Naive B cell (primary cell): ENCODE measurements around the gene GMEB2. TPM values are rescaled to one million over a fixed set of nuclear protein-coding genes. Genes with fewer than 3 reads are reported as not detected.
"Not testable (repeated sequence)": the region's sequence is repeated elsewhere in the genome, so short reads cannot be mapped to it uniquely, and the experiment has no call there.

Experiments used
- ATAC-seq, 2 donors: fragments of 150-1000 bp; cut with Tn5 transposase; 2 replicates each; pipeline ENCODE4 v1.10.0; 2021; ENCODE audit warnings: low read depth in 2 of 2, mild to moderate bottlenecking in 2 of 2, moderate library complexity in 2 of 2
- DNase-seq: peaks from one replicate; pipeline ENCODE4 v3.0.0; 2022
- H3K27ac Mint-ChIP-seq, 6 donors: one replicate each; pipeline ENCODE4 v1.8.0; 2020 to 2022; ENCODE audit warnings: mild to moderate bottlenecking in 6 of 6, mixed read lengths in 6 of 6, moderate library complexity in 5 of 6, inconsistent platforms in 2 of 6
- H3K27me3 Mint-ChIP-seq, 3 donors: one replicate each; pipeline ENCODE4 v1.8.0; 2021 to 2022; ENCODE audit warnings: mixed read lengths in 3 of 3, mild to moderate bottlenecking in 1 of 3
- H3K36me3 Mint-ChIP-seq, 2 donors: one replicate each; pipeline ENCODE4 v1.8.0; 2020 to 2022; ENCODE audit warnings: mixed read lengths in 2 of 2, inconsistent platforms in 1 of 2, mild to moderate bottlenecking in 1 of 2
- H3K4me1 Mint-ChIP-seq, 3 donors: one replicate each; pipeline ENCODE4 v1.8.0; 2020 to 2022; ENCODE audit warnings: mixed read lengths in 3 of 3, inconsistent platforms in 1 of 3, mild to moderate bottlenecking in 1 of 3, moderate library complexity in 1 of 3
- H3K4me3 Mint-ChIP-seq, 8 donors: one replicate each; pipeline ENCODE4 v1.8.0; 2020 to 2022; ENCODE audit warnings: mild to moderate bottlenecking in 8 of 8, mixed read lengths in 8 of 8, moderate library complexity in 8 of 8, inconsistent platforms in 2 of 8
- H3K9me3 Mint-ChIP-seq, 7 donors: one replicate each; pipeline ENCODE4 v1.8.0; 2020 to 2022; ENCODE audit warnings: mixed read lengths in 7 of 7, mild to moderate bottlenecking in 5 of 7, inconsistent platforms in 2 of 7, moderate library complexity in 1 of 7
- polyA plus RNA-seq, 6 donors: library from polyadenylated mRNA; unstranded; fragments of 300-500 nt; fragmentation: Illumina TruSeq; gene quantifications; one replicate each; pipeline ENCODE4 v1.2.3, GENCODE V29; 2021; ENCODE audit warnings: low read depth in 6 of 6

The GMEB2 gene
- polyA plus RNA-seq, 6 donors from 2014 or later, result 3.1 to 16.0 (median 8.6) TPM

DNA sequence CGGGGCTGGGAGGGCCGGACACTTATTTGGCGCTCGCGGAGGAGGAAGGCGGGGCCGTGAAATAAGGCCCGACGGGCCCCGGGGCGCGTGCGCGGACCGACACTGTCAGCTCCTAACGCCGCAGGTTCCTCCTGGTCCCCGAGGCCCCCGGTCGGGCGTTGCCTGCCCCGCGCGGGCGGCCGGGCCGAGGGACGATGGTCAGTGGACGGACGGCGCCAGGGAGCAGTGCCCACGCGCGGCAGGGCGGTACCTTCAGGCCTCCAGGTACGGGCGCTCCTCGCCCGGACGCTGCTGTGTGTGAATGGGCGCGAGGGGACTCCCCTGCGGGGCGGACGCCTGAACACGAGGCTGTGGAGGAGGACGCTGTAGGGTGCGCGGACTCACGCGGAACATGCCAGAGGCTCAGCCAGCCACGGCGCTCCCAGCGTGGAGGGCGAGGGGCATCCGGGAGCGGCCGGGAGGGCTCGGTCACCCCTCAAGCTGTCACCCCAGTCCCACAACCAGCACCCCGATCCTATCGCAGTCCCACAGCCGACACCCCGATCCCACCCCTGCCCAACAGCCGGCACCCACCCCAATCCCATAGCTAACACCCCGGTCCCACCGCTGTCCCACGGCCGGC lies 339 bp upstream of the GMEB2 start:
- Mint-ChIP-seq H3K4me1 (peaks cover 24 to 60% (median 45%) of the 10 kb centered on the region in 3 donors), H3K27me3 (no peaks in the 10 kb centered on the region), H3K9me3 (no peaks in the 10 kb centered on the region), H3K4me3 (peak overlapping the region; percentile 93 to 97 (median 95)), H3K36me3 (no peaks in the 10 kb centered on the region), H3K27ac (peak overlapping the region in 5 of 6 donors; percentile 84 to 97 (median 95))
- ATAC-seq (peak; percentile 74), DNase-seq (peak; percentile 97)

DNA sequence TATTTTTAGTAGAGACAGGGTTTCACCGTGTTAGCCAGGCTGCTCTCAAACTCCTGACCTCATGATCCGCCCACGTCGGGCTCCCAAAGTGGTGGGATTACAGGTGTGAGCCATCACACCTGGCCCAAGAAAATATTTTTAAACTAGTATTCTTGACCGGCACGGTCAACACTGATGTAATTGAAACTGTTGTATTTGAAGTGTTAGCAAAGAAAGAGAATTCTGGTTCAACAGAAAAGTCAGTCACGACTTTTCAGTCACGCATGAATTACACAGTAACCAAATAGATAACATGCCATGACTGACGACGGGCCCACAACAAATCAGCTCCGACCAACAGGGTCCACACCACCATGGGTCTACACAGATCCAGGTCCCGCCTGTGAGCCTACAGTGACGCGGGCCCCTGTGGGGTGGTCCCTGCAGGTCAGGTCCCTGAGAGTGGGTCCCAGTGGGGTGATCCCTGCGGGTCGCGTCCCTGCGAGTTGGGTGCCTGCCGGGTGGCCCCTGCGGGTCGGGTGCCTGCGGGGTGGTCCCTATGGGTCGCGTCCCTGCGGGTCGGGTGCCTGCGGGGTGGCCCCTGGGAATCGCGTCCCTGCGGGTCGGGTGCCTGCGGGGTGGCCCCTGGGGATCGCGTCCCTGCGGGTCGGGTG lies 1.0 kb downstream of the GMEB2 start:
- Mint-ChIP-seq H3K27ac (peak overlapping the region; percentile 92 to 98 (median 96)), H3K4me1 (peaks cover 23 to 53% (median 41%) of the 10 kb centered on the region in 3 donors)
- peak; percentile 37 for DNase-seq

GRCh38 chr20:63624486-63624885 lies 2.4 kb downstream of the GMEB2 start:
- Mint-ChIP-seq H3K36me3 (no peaks in the 10 kb centered on the region), H3K27ac (peak overlapping the region in 2 of 6 donors; percentile 76 to 92), H3K4me1 (peaks cover 23 to 48% (median 36%) of the 10 kb centered on the region in 3 donors), H3K4me3 (peak overlapping the region in 5 of 8 donors; percentile 47 to 90 (median 64)), H3K27me3 (no peaks in the 10 kb centered on the region), H3K9me3 (no peaks in the 10 kb centered on the region)
- no peak for DNase-seq
- no peak for ATAC-seq

More for the DNA sequence above, 1.0 kb downstream of the GMEB2 start:
- peak overlapping the region; percentile 77 to 93 (median 82) for H3K4me3 Mint-ChIP-seq
- no peaks in the 10 kb centered on the region for H3K36me3 Mint-ChIP-seq
- H3K27me3 Mint-ChIP-seq, result no peaks in the 10 kb centered on the region
- H3K9me3 Mint-ChIP-seq, result no peaks in the 10 kb centered on the region
- peak; percentile 11 to 22 for ATAC-seq

DNA sequence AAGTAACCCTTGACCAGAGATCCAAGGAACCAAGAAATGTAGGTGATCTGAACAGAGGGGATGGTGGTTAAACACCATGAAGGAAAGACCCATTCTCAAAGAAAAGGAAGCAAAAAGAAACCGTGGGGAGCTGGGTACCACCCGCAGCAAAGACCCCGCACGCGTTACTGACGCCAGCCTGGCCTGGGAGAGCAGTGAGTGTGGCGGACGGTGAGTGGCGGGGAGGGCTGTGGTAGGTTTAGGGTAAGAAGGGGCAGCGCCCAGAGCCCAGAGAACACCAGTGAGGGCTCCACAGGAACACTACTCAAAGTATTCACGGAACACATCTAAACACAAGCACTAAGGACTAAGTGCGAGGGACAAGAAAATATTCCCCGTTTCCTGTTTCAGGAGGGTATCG lies 4.2 kb downstream of the GMEB2 start:
- peak overlapping the region in 5 of 6 donors; percentile 71 to 91 (median 86) for H3K27ac Mint-ChIP-seq
- no peaks in the 10 kb centered on the region for H3K9me3 Mint-ChIP-seq
- no peak for DNase-seq
- H3K36me3 Mint-ChIP-seq, result no peaks in the 10 kb centered on the region
- no peak for ATAC-seq
- H3K4me3 Mint-ChIP-seq, result peak overlapping the region in 1 of 8 donors; percentile 75
- H3K27me3 Mint-ChIP-seq, result no peaks in the 10 kb centered on the region
- peaks cover 13 to 34% (median 30%) of the 10 kb centered on the region in 3 donors for H3K4me1 Mint-ChIP-seq

DNA sequence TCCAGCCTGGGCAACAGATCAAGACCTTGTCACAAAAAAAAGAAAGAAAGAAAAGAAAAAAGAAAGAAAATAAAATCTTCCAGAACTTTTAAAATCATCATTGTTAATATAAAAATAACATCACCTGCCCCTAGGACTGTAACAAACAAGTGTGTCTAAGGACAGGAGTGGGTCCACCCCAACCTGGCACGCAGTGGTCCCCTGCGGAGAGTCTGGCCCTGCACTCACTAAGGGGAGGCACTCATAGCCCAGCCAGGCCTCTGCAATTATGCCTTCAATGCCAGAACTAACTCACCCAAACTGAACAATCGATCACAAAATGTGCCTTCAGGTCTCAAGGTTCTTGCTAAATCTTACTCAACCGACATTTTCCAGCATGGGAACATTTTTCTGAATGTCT lies 4.8 kb downstream of the GMEB2 start:
- Mint-ChIP-seq H3K36me3 (no peaks in the 10 kb centered on the region), H3K4me3 (peak overlapping the region in 1 of 8 donors; percentile 75), H3K27me3 (no peaks in the 10 kb centered on the region), H3K9me3 (no peaks in the 10 kb centered on the region), H3K4me1 (peaks cover 13 to 36% (median 32%) of the 10 kb centered on the region in 3 donors), H3K27ac (peak overlapping the region in 4 of 6 donors; percentile 5 to 71 (median 46))
- ATAC-seq, result no peak
- DNase-seq, result no peak

DNA sequence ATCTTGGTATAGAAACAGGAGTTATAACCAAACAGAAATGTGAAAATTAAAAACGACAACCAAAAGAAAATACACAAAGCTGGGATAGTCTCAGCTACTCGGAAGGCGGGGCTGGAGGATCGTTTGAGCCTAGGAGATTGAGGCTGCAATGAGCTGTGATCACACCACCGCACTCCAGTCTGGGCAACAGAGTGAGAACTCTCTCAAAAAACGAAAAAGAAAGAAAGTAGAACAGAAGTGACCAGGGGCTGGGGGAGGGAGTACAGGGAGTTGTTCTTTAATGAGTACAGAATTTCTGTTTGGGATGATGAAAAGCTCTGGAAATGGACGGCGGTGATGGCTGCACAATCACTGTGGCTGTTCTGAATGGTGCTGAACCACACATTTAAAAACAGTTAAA lies 5.9 kb downstream of the GMEB2 start:
- H3K4me3 Mint-ChIP-seq, result peak overlapping the region in 1 of 8 donors; percentile 30

DNA sequence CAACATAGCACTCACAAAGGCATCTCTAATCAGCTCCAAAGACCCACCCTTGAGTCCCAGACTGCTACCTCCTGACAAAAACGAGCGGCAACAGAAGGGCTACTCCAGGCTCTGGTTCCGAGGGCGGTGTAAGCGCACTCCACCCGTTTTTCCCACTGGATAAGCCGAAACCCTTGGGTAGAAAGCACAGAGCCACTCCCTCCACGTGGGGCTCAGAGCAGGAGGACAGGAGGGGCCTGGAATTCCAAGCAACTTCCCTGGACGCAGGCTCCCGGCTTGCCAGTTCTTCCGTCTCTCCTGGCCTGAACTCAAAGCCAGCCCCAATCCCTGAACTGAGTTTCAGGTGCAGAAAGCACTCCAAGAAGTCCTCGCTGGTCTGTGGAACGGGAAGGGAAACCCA lies 7.4 kb downstream of the GMEB2 start:
- H3K27ac Mint-ChIP-seq, result no peak overlapping the region
- no peak for DNase-seq
- H3K4me1 Mint-ChIP-seq, result peaks cover 23 to 27% (median 25%) of the 10 kb centered on the region in 3 donors
- H3K9me3 Mint-ChIP-seq, result peaks cover 0 to 2% (median 0%) of the 10 kb centered on the region in 7 donors
- H3K4me3 Mint-ChIP-seq, result peak overlapping the region in 1 of 8 donors; percentile 41
- ATAC-seq, result no peak
- H3K27me3 Mint-ChIP-seq, result no peaks in the 10 kb centered on the region
- H3K36me3 Mint-ChIP-seq, result peaks cover 6% of the 10 kb centered on the region in 2 donors

More for the DNA sequence above, 5.9 kb downstream of the GMEB2 start:
- no peak for ATAC-seq
- peaks cover 18 to 39% (median 35%) of the 10 kb centered on the region in 3 donors for H3K4me1 Mint-ChIP-seq
- no peaks in the 10 kb centered on the region for H3K9me3 Mint-ChIP-seq
- H3K27me3 Mint-ChIP-seq, result no peaks in the 10 kb centered on the region
- no peaks in the 10 kb centered on the region for H3K36me3 Mint-ChIP-seq
- DNase-seq, result no peak
- H3K27ac Mint-ChIP-seq, result peak overlapping the region in 1 of 6 donors; percentile 63

GRCh38 chr20:63619086-63619485 lies 7.8 kb downstream of the GMEB2 start:
- no peak for ATAC-seq
- Mint-ChIP-seq H3K9me3 (peaks cover 0 to 2% (median 0%) of the 10 kb centered on the region in 7 donors), H3K27ac (peak overlapping the region in 1 of 6 donors; percentile 44), H3K36me3 (peaks cover 6 to 7% of the 10 kb centered on the region in 2 donors), H3K4me1 (peaks cover 23 to 29% (median 23%) of the 10 kb centered on the region in 3 donors), H3K4me3 (peak overlapping the region in 1 of 8 donors; percentile 41), H3K27me3 (no peaks in the 10 kb centered on the region)
- DNase-seq, result no peak

GRCh38 chr20:63618291-63618980 lies 8.5 kb downstream of the GMEB2 start:
- H3K27me3 Mint-ChIP-seq, result no peaks in the 10 kb centered on the region
- no peak overlapping the region for H3K4me3 Mint-ChIP-seq
- peaks cover 6 to 7% of the 10 kb centered on the region in 2 donors for H3K36me3 Mint-ChIP-seq
- ATAC-seq (no peak), DNase-seq (no peak)
- peaks cover 0 to 2% (median 0%) of the 10 kb centered on the region in 7 donors for H3K9me3 Mint-ChIP-seq
- H3K27ac Mint-ChIP-seq, result no peak overlapping the region
- peaks cover 27 to 35% (median 27%) of the 10 kb centered on the region in 3 donors for H3K4me1 Mint-ChIP-seq

DNA sequence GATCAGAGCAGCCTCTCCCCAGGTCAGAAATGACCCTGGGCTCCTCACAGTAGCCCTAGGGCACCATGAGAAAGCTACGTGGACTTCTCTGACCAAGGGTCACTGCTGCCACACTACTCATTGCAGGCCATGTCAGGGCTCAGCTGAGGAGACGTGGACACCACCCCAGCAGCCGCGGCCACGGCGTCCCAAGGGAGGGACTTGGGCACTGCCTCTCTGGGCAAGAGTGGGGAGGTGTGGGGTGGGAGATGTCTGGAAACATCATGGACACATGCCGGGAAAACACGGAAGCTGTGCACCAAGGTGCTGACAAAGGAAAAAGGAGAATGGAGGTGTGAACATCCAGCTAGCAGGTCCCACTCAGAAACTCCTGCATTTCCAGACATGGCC lies 9.0 kb downstream of the GMEB2 start:
- no peak for DNase-seq
- Mint-ChIP-seq H3K4me3 (no peak overlapping the region), H3K9me3 (peaks cover 0 to 2% (median 0%) of the 10 kb centered on the region in 7 donors), H3K36me3 (peaks cover 6 to 7% of the 10 kb centered on the region in 2 donors), H3K27me3 (no peaks in the 10 kb centered on the region), H3K4me1 (peaks cover 27 to 34% (median 30%) of the 10 kb centered on the region in 3 donors), H3K27ac (no peak overlapping the region)
- ATAC-seq, result no peak

GRCh38 chr20:63617092-63617875 lies 9.6 kb downstream of the GMEB2 start:
- DNase-seq, result no peak
- Mint-ChIP-seq H3K36me3 (peaks cover 6 to 7% of the 10 kb centered on the region in 2 donors), H3K4me1 (peaks cover 21 to 29% (median 24%) of the 10 kb centered on the region in 3 donors), H3K27me3 (no peaks in the 10 kb centered on the region), H3K4me3 (no peak overlapping the region), H3K27ac (peak overlapping the region in 2 of 6 donors; percentile 45 to 62), H3K9me3 (peaks cover 0 to 2% (median 0%) of the 10 kb centered on the region in 7 donors)
- peak in 1 of 2 donors; percentile 23 for ATAC-seq

- not testable (repeated sequence) for H3K36me3 Mint-ChIP-seq, DNase-seq, H3K27me3 Mint-ChIP-seq, H3K9me3 Mint-ChIP-seq, H3K4me3 Mint-ChIP-seq, ATAC-seq
- peaks cover 14 to 20% (median 15%) of the 10 kb centered on the region in 3 donors for H3K4me1 Mint-ChIP-seq
- H3K27ac Mint-ChIP-seq, result peak overlapping the region in 3 of 6 donors; percentile 51 to 75 (median 63)
Measured at GRCh38 chr20:63613863-63614594, 12.9 kb downstream of the GMEB2 start.
